AG08396 (cell line): Measurements from ENCODE around the gene RALA.
"Not testable (repeated sequence)": the region's sequence is repeated elsewhere in the genome, so short reads cannot be mapped to it uniquely, and the experiment has no call there.

ENCODE experiments used
- DNase-seq: peaks from one replicate; pipeline ENCODE4 v3.0.0; 2012; ENCODE audit warnings: low spot score, mixed read lengths

The RALA gene

DNA sequence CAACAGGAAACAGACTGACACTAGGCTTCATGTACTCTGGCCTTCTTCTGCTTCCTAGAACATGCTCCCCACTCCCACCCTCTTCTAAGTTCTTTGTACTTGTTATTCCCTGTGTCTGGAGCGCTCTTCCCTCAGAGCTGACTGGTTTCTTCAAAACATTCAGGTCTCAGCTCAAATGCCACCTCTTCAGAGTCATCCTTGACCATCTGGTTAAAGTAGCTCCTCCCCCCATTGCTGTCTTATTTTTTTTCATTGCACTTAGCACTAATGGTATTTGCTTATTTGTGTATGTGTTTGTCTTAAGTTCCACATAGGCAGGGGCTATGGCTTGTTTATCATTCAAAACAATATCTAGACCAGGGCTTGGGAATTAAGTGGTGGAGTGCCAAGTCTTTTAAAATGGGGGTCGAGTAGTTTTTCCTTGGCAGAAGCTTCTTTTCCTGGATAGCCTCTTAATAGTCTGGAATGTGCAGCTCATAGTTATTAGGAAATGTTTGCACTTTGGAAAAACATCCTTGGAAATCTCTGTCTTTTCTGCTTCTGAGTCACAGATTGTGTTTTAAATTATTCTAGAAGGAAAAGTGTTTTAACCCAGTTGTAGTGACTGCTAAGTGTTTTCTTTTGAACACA, 60.0 kb downstream of the RALA start:
- peak; percentile 21 for DNase-seq

DNA sequence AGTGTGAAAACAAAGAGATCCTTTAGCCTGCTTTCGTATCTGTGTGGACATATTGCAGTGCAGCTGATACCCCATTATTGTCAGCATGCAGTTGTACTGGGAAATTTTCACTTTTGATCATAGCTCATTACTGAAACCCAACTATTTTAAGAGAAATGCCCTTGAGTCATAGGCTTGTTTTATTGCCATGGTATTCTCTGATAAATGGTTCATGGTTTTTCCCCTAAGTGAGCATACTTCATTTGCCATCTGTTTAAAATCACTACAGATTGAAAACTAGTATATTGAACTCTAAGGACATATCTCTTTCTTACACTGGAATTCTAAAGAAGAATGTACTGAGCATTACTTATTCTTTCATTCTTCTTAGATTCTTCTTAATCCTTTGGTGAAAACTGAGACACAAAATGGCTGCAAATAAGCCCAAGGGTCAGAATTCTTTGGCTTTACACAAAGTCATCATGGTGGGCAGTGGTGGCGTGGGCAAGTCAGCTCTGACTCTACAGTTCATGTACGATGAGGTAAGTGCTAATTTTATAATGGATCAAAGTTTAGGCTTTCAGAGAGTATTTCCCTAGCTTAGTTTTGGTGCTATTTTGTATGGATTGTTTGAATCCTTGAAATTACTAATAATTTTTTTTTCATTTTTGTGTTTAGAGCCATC, 63.0 kb downstream of the RALA start:
- no peak for DNase-seq

DNA sequence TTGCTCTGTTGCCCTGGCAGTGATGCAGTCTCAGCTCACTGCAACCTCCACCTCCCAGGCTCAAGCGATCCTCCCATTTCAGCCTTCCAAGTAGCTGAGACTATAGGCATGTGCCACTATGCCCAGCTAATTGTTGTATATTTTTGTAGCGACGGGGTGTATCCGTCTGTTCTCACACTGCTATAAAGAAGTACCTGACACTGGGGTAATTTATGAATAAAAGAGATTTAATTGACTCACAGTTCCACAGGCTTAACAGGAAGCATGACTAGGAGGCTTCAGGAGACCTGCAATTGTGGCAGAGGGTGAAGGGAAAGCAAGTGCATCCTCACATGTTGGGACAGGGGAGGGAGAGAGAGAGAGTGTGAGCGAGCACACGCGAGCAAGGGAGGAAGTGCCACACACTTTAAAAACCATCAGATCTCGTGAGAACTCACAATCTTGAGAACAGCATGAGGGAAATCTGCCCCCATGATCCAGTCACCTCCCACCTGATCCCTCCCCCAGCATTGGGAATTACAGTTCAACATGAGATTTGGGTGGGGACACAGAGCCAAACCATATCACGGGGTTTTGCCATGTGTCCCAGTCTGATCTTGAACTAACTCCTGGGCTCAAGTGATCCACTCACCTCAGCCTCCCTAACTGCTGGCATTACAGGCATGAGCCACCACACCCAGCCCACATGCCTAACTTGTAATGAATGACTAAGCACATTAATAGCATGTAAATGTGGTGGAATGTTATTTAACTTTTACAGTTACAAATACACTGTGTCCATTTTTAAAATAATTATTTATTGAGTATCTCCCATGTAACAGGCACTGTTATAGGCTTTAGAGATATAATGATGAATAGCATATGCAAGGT, 65.5 kb downstream of the RALA start:
- DNase-seq: no peak

DNA sequence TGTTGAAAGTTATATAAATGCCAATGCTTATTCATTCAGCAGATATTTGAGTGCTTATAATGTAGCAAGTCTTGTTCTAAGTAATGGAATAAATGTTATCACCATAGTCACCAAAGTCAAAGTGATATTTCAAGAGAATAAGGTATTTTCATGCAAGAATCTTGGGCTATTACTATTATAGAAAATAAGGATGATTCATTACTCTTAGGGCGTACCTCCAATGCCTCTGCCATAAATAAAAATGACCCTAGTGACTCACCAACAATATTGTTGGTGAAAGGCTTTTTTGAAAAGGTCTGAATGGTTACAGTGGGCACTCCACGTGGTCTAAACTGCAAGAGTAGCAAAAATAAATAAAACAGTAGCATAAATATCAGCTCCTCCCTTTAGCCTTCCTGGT, 68.4 kb downstream of the RALA start:
- peak; percentile 31 for DNase-seq

DNA sequence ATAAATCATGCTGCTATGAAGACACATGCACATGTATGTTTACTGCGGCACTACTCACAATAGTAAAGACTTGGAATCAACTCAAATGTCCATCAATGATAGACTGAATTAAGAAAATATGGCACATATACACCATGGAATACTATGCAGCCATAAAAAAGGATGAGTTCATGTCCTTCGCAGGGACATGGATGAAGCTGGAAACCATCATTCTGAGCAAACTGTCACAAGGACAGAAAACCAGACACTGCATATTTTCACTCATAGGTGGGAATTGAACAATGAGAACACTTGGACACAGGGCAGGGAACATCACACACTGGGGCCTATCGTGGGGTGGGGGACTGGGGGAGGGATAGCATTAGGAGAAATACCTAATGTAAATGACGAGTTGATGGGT, 69.7 kb downstream of the RALA start:
- DNase-seq: not testable (repeated sequence)

DNA sequence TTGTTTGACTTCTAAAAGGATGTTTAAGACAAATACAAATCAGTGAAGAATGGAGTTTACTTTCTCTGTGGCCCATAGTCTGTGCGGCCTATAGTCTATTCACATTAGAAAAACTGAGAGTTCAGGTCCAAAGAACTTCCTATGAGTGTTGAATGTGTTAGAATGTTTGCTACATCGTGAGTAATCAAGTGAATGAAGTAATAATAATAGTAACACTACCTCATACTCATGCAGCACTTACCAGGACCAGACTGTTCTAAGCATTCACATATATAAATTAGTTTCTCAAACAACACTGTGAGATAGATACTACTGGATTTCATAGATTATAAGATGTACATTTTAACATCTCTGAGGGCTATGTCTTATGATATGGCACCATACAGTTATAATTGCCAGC, 70.4 kb downstream of the RALA start:
- no peak for DNase-seq

DNA sequence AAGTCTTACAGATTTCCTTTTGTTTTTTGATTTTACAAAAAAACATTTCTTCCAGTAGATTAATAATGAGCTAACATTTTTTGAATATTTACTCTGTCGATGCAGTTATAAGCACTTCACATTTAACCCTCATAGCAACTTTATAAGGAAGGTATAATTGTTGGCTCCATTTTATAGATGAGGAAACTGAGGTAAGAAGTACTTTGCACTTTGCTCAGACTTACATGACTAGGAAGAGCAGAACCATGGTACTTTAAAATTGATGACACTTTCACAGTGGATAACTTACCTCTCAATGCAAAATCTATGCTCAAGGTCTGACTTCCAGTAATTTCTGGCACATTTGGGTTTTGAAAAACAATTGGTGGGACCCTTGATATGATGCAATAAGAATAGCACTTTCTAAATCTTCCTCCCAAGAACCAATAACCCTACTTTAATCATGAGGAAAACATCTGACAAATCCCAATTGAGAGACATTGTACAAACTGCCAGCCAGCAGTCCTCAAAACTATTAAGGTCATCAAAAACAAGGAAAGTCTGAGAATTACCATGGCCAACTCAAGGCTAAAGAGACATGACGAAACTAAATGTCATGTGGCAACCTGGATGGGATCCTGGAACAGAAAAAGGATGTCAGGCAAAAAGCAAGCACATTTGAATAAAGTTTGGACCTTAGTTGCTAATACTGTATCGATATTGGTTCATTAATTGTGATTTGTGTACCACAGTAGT, 72.6 kb downstream of the RALA start:
- DNase-seq: no peak

DNA sequence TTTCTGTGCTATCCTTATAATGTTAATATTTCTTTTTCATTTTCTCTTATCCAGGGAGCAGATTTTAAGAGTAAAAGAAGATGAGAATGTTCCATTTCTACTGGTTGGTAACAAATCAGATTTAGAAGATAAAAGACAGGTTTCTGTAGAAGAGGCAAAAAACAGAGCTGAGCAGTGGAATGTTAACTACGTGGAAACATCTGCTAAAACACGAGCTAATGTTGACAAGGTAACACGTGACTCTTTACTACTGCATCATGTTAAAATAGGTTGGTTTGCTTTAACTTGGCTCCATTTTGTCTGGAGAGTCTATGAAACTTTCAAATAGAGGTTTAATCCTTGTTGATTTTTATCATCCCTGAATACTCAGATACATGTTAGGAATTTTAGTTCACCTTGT, 73.3 kb downstream of the RALA start:
- no peak for DNase-seq

DNA sequence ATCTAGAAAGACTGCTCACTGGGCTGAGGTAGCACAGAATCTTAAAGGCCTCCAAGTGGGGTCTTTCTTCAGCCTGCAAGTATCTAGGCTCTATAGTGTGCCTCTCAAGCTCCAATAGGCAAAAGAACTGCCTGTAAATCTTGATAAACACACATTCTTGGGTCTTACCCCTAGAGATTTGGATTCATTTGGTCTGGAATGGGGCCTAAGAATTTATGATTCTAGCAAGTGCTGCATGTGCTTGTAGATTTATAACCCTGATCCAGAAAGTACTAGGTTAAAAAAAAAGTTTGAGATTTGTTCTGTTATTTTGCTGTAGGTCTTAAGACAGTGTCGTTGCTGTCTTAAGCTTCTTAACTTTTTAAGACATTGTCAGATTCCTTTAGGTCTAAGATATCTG, 74.1 kb downstream of the RALA start:
- no peak for DNase-seq

DNA sequence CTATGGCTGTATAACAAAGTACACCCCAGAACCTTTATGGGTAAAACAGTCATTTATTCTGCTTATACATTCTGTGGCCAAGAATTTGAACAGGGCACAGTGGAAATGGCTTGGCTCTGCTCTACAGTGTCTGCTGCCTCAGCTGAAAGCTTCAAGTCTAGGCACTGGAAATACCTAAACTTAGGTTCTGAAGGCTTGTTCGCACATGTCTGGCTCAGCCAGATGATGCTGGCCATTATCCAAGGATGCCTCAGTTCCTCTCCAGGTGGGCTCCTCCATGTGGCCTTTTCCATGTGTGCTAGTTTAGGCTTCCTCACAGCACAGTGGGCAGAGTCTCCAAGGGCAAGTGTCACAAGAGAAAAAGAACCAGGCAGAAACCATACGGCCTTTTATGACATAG, 76.8 kb downstream of the RALA start:
- no peak for DNase-seq

DNA sequence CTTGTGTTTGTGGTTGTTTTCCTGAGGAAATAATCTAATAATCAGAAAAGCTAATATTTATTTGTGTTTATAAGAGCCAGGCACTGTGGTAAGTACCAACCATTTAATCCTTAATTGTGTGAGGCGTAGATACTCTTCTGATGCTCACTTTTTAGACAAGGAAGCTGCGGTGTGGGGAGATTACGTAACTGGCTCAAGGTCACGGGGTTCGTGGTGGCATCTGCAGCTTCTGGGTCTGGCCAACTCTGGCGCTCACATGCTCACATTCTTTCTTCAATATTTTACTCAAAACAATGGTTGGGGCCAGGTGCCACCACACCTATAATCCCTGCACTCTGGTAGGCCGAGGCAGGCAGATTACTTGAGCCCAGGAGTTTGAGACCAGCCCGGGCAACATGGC, 77.6 kb downstream of the RALA start:
- no peak for DNase-seq

DNA sequence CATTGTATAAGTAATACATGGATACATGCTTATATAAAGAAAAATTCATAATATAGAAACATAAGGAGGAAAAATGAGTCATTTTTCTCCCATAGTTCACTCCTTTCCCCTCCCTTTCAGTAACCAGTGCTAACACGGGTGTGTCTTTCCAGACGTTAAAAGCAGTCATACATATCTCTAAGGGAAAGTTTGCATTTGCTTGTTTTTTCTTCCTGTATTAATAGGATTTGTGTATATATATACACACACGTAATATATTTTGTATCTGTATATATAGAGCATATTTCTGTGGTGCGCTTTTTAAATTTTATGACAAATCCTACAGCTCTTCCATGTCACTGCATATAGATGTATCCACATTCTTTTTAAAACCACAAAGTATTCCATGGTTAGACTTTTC, 78.8 kb downstream of the RALA start:
- no peak for DNase-seq

DNA sequence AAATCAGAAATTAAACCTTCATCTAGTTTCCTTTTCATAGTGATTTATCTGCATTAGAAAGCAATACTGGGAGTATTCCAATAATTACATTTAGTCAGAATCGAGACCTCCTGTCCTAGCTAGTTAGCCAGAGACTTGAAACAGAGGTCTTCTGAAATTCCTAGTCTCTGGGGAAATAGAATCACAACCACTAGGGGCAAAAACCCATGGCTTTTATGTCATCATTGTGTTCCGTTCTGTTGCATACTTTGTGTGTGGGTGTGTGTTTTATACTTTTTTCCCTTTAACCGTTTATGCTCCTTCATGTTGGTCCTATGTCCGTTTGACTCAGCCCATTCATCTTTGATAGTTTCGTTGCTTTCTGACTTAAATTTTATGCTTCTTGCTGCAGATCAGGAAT, 79.8 kb downstream of the RALA start:
- DNase-seq: peak; percentile 6

DNA sequence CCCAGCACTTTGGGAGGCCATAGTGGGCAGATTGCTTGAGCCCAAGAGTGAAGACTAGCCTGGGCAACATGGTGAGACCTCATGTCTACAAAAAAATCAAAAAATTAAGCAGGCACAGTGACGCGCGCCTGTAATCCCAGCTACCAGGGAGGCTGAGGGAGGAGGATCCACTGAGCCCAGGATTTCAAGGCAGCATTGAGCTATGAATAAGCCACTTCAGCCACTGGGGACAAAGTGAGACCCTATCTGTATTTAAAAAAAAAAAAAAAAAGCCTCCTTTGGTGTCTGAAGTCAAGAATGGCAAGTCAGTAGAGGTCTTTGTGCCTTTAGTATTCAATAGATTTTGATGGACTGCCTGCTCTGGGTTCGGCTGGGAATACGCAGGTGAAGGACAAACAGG, 85.7 kb downstream of the RALA start:
- no peak for DNase-seq

DNA sequence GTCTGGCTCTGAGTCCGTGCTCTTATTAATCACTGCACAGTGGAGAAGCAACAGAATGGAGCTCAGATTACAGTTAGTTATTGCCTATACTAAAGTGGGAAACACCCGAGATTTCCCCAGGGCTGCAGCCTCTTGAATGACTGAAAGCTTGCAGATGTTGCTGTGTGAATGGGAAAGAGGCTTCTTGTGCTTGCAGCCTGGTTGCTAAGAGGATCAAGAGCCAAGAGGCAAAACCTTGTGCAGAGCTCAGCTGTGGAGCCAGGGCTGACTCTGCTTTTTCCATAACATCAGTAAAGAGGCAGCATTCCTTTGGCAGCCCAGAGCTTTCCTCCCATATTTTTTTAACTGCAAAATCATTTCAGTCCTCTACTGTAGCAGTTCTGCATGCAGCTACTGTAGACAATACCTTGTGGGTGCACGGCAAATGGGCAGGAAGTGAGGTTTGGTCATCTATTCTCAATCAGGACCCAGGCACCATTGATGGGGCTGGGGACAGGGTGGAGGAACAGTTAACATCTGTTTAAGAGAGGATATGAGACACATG, 86.5 kb downstream of the RALA start:
- peak; percentile 55 for DNase-seq

DNA sequence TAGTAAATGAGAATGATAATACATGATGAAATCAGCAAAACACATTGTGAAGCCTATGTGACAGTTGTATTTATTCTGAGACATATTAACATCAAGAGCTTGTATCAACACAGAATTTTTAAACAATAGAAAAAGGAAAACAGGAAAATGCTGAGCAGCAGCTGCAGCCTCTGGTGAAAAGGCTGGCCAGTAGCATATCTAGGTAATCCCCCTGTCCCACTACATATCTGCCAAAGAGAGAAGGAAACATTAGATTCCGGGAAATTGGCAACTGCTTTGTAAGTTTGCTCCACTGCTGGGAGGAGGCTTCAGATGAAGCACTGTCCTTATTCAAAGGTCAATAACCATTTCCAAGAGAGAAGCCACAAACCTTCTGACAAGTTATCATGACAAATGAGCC, 89.4 kb downstream of the RALA start:
- DNase-seq: no peak

DNA sequence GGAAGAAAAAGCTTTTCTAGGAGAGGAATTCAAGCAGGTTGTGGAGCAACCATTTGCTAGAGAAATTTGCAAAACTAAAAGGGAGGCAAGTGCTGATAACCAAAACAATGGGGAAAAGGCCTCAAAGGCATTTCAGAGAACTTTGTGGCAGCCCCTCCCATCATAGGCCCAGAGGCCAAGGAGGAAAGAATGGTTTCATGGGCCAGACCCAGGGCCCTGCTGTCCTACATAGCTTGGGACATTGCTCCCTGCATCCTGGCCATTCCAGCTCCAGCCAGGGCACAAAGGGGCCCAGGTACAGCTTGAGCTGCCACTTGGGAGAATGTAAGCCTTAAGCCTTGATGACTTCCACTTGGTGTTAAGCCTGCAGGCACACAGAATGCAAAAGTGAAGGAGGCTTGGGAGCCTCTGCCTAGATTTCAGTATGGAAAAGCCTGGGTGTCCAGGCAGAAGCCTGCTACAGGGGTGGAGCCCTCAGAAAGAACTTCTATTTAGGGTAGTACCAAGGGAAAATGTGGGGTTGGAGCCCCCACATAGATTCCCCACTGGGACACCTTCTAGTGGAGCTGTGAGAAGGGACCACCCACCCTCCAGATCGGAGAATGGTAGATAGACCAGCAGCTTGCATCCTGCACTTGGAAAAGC, 91.2 kb downstream of the RALA start:
- DNase-seq: no peak

DNA sequence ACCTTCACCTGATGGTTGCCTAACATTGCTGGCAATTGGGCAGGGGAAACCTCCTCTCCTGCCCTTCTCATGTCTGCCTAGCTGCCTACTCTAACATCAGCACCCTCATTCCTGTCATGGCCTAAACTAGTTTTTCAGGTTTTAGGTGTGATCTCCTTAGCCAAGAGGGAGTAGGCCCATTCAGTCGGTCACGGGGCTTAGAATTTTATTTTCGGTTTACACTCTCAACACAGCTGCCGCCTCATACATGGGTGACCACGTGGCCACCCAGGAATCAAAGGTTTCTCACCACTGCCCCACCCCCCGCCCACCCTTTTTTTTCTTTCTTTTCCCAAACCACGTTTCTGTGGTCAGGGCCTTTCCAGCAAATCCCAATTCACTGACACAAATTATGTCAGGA, 97.2 kb downstream of the RALA start:
- no peak for DNase-seq

DNA sequence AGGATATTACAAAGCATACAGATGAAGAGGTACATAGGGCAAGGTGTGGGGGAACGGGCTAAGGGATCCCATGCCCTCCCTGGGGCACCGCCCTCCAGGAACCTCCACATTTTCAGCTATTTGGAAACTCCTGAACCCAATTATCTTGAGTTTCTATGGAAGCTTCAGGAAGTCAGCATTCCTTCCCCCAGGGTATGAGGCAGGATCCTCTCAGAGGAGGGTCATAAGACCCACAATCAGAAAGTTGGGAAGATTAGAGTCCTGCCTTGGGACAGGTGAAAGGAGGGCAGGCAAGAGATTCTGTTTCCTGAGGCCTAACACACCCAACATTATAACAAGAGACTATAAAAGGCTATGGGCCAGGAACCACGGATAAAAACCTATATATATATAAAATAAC, 98.0 kb downstream of the RALA start:
- no peak for DNase-seq

DNA sequence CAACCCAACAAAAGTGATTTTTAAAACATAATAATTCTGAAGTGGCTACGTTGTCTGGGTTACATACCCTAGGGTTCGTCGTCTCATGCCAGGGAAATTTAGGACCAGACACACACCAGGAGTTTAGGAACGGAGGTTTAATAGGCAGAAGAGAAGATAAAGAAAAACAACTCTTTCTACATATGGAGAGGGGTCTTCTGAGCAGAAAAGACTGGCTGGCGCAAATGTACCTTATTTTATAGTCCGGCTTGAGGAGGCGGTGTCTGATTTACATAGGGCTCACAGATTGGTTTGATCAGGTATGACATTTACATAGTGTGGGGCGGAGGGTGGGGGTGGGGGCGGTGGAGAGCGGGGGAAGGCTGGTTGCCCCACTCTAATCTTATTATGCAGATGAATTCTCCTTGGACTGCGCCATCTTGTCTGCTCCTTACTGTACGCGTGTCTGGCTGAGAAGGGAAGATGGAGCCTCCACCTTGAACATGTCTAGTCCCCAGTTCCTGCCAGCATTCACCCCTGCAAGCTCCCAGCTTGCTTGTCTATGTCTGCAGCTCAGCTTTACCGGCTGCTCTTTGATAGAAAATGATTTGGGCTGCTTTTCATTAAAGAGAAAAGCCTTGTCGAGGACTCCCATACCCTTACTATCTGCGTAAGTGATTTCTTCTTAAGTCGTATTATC, 98.7 kb downstream of the RALA start:
- no peak for DNase-seq
